HG03025 (cell line): ENCODE data around the gene DOHH.
A peak's percentile ranks its signal among the peaks of the same experiment; 100 is the strongest.

ENCODE experiments used
- ATAC-seq: cut with Tn5 transposase; IDR thresholded peaks from one replicate; pipeline ENCODE4 v1.9.1; 2021; ENCODE audit warnings: mild to moderate bottlenecking, moderate library complexity; ENCODE audit not compliant: unreplicated experiment, low FRiP score

The DOHH gene, protein sequence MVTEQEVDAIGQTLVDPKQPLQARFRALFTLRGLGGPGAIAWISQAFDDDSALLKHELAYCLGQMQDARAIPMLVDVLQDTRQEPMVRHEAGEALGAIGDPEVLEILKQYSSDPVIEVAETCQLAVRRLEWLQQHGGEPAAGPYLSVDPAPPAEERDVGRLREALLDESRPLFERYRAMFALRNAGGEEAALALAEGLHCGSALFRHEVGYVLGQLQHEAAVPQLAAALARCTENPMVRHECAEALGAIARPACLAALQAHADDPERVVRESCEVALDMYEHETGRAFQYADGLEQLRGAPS

DNA sequence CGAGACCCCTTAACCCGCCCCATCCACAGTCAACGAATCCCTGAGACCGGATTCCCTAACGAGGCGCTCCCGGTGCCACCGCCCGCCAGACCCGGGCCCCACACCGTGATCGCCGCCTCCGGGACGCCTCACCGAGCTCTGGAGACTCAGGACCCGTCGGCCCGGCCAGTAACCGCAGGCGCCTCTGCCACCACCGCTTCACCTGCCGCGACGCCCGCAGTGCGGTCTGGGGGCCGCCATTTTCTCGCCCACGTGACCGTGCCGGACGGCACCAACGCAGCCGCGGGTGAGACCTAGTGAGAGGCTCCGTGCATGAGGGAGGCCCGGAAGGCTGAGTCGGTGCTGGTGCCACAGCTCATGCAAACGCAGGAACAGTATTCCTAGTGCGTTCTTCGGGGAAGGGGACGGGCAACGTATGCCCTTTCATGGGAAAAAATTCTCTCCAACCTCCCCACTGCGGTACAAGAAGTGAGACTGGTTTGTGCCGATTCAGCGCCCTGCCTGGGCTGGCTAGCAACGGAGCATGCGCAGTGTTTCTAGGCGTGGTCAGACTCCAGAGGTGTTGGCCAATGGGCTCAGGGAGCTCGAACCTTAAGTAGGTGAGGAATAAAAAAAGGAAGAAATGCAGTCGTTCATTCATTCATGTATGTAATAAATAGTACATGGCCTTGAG lies at the start of gene DOHH:
Gene DOHH, minus strand, starts transcription at position 246 of the 673 bp plus-strand sequence. CDS start 3,860 bp downstream, outside the sequence.
- ATAC-seq, result peak; percentile 77

DNA sequence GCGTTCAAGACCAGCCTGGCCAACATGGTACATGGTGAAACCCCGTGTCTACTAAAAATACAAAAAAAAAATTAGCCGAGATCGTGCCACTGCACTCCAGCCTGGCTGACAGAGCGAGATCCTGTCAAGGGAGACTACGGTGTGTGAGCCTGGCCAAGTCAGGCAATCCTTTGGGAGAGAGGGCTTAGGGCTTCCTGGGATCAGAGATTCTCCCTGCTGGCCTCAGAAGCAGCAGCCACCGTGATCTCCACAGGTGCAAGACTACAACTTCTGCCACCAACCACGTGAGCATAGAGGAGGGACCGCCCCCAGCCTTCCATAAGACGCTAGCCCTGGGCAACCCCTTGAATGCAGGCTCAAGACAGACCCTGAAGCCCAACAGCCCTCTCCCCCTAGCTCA lies 49.3 kb upstream of the DOHH start:
- no peak for ATAC-seq

DNA sequence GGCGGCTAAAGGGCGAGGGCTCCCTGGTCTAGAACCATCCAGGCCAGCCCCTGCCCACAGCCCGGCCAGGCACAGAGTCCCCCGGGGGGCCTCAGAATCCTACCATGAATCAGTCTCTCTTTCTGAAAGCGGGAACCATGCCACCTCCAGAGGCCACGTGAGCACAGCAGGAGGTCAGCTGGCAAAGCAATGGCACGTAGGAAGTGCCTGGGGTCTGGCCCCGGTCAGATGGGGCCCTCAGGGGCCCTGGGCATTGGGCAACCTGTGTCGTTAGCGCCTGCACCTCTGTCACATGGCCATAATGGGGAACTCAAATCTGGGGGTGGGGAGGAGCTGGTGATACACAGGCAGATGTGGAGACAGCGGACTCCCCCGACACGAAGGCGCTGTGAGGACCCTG lies 48.1 kb upstream of the DOHH start:
- ATAC-seq, result no peak

DNA sequence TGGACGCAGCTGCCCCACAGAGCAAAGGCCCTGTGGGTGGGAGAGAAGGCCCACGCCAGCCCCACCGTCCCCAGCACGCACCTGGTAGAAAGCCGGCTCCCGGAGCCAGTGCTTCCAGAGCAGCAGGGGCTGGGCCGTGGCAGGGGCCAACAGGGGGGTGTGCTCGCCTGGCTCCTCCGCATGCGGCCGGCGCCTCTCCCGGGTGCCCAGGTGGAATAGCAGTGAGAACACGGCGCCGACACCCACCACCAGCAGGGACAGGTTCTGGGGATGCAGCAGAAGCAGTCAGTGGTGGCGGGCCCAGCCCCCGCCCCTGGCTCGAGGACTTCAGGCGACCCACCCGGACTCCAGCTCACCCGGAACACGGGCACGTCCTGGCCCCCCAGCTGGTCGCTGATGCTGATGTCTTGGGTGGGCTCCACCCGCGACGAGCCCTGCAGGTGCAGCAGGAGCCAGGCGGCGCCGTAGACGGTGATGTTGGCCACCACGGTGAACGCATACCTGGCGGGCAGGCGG lies 47.4 kb upstream of the DOHH start:
- ATAC-seq, result no peak

DNA sequence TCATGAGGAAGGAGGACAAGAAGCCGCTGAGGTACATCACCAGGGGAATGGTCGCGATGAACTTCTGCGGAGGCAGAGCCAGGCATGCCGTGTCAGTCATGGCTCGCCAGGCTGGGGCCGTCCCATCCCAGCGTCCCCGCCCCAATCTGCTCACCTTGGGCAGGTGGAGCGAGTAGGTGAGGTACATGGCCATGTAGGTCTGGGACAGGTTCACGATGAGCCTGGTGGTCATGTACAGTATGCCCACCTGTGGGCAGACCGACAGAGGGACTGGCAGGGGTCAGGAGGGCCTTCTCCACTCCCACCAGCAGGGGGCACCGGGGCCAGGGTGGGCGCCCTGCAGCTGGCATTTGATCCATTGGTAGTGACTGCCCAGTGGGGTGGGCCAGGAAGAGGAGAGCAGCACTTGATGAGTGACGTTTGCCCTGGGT lies 46.8 kb upstream of the DOHH start:
- ATAC-seq, result no peak

DNA sequence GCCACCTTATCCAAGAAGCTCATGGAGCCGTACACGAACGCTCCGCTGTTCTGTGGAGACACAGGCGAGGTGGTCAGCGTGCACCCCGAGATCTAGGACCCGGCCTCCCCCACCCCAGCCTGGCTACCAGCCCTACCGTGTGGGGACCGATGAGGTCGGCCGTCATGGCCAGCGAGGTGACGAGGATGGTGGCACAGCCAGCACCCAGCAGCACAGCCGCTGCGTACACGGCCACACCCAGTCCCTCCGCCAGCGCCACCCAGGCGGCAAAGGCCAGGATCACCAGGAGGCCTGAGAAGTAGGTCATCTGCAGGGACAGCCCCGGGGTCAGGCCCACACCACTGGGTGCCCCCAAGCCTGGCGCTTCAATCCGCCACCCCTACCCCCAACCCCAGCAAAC lies 45.6 kb upstream of the DOHH start:
- ATAC-seq, result no peak

DNA sequence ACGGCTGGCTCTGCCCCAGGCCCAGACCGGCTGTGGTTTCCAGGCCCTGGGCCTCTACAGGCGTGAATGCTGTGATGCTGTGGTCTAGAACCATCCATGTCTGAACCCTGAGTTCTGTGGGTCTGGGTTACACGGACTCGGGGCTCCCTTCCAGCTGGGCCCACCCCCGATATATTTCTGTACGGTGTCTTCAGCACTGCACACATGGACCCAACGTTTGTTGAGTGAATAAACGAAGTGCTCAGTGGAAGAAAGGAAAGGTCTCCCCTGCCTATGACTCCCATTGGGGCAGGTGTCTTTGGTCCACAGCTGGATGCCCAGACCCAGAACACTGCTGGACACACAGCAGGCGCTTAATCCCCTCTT lies 45.2 kb upstream of the DOHH start:
- no peak for ATAC-seq

DNA sequence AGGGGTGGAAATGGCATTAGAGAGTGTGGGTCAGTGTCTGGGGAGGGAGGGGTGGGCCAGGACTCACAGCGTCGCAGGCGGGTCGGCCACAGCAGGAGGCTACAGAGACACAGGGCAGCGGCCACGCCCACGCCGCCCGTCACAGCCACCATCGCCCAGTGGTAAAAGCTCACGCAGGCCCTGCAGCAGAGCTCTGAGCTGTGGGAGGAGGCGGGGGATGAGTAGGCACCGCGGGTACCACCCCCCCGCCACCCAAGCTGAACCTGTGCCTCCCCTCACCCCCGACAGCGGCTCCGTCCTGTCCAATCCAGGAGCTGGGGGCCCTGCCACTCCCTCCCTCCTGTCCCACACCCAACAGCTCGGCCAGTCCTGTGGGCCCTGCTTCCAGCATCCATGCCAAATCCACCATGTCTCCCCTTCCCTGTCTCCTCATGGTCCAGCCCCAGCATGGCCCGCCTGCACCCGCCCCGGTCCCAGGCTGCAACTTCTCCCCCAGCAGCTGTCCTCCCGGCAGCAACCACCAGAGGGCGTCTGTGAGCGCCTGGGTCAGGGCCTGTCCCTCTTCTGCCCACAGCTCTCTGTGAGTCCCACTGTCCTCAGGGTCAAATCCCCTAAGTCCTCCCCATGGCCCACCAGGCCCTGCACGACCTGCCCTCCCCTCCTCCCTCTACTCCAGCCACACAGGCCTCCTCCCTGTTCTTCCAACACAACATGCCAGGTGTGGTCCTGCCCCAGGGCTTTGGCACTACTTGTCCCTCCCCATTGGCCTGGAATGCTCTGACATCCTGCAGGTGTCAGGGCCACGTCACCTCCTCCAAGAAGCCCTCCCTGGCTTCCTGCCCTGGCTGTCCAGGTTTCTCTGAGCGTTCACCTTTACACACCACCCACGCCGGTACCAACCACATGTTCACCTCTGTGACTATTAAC lies 44.5 kb upstream of the DOHH start:
- no peak for ATAC-seq

DNA sequence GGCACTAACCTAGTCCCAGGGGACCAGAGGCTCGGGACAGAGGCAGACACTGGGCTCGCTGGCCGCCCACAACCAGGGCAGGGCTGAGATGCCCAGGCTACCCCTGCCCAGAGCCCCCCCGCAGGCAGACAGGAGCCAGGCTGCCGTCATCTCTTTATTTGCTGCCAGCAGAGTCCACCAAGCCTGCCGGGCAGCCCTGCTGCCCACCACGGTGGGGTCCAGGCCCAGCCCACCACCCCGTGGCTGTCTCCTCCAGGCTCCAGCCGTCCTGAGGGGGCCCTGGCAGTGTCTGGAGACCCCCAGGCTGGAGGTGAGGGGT lies 43.5 kb upstream of the DOHH start:
- ATAC-seq, result no peak

DNA sequence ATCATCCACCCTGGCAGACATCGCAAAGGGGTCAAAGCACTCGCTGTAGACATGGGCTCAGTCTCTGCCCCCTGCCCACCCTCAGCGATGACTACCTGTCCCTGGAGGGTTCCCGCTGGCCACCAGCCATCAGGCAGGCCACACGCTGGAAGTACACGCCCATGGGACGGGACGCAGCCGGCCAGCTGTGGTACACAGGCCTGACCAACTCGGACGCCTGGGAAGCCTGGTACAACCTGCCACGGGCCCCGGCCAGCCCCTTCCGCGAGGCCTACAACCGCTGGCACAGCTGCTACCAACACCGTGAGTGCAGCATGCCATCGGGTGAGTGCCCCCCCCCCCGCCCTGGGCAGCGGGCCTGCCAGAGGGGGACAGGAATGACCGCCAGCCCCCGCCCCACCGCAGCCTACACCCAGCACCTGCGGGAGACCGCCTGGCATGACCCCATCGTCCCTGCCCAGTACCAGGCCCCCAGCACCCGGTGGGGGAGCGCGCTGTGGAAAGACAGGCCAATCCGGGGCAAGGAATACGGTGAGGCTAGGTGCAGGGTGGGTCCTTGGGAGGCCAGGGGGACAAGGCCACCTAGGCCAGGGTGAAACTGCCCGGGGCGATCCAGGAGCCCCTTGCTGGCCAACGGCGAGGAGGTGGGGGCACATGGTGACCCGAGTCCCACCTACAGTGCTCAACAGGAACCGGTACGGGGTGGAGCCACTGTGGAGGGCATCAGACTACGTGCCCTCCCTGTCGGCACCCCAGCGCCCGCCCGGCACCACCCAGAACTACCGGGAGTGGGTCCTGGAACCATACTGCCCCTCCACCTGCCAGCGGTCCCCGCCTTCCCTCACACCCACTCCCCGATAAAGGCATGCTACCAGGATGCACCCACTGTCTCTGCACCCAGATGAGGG lies 42.9 kb upstream of the DOHH start:
- ATAC-seq, result no peak

DNA sequence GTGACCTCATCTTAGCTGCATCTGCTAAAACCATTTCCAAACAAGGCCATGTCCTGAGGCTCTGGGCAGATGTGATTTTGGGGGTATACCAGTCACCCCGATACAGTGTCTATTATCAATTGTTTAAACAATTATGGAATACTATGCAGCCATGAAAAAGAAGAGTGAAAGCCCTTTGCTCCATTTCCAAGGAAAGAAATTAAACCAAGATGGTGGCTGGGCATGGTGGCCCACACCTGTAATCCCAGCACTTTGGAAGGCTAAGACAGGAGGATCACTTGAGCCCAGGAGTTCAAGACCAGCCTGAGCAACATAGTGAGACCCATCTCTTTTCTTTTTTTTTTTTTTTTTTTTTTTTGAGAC lies 39.3 kb upstream of the DOHH start:
- no peak for ATAC-seq

DNA sequence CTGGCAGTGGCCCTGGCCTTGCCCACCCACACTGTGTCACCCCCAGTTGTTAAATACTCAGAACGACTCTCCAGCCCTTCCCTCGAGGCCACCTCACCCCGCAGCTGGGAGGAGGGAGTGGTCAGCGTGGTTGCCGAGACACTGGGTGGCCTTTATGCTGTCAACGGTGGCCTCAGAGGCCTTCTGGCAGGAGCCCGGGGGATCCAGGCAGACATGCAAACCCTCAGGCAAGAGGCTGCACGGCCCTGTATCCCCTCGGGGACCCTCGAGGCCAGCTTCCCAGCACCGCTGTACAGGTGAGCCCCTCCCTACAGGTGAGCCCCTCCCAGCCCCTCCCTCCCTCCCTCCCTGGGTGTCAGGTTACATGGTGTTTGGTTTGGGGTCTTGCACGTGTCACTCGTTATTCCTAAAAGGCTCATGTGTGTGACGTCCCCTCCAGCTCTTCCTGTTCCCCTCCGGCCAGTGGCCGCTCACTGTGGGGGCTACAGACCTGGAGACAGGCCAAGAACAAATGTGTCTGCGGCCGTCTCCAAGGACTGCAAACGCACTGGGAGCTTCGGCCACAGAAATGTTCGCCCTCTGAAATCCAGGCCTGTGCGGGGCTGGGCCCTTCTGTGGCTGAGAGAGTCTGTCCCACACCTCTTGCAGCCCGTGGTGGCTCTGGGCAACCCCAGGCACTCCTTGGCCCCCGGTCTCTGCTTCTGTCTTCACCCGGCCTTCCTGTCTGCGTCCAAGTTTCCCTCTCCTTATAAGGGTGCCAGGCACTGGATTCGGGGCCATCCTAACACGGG lies 38.7 kb upstream of the DOHH start, which contains the start of gene TEKTIP1:
Gene TEKTIP1, plus strand, starts transcription at position 210 of the 791 bp plus-strand sequence. Its CDS starts 4 bp downstream, at position 214.
- no peak for ATAC-seq

DNA sequence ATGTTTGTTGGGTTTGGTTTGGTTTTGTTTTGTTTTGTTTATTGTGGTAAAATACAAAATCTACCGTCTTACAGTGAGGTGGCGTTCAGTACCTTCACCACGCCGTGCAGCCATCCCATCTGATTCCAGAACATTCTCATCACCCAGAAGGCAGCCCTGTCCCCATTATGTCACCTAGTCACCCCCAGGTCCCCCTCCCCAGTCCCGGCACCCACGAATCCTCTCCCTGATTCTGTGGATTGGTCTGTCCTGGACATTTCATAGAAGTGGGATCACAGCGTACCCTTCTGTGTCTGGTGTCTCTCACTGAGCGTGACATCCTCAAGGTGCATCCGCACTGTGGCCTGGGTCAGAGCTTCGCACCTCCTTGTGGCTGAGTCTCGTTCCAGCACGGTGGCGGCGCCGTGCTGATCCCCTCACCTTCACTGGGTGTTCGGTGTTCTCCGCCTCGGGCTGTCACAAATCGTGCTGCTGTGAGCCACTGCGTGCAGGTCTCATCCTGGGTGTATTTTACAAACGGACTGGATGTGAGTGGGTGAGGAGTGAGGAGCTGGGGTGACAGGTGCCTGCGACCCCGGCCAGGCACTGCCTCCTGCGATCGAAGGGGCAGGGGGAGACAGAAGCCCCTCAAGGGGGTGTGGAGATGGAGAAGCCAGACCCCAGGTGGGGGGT lies 37.9 kb upstream of the DOHH start:
- no peak for ATAC-seq

DNA sequence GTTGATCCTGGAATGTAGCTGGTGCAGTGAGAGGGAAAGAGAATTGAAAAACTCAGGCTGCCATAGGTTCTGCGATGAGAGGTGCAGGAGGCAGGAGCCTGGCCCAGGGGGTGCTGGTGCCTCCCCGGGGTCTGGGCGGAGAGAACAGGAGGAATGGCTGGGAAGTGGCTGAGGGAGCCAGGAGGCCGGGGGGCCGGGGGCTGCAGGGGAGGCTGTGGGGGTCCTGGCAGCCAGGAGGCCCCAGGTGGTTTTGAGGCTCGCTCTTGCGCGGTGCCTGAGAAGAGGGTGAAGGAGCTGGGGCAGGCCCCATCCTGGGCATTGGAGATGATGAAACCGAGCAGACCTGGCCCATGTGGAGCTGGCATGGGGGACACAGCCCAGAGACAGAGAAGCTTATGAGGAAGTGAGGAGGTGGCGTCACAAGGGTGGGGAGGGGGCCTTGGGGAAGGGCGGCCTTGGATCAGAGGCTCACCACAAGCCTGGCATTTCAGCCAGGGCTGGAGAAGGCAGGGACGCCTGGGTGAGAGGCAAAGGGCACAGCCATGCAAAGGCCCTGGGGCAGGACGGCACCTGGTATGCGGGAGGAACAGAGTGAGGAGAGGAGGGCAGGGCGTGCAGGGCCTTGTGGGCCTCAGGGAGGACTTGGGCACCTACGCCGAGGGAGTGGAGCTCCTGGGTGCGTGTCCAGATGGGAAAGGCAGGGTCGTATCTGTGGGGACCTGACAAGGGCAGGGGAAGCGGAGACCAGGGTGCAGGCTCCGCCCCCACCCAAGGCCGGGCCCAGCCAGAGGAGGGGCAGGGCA lies 37.2 kb upstream of the DOHH start:
- ATAC-seq, result no peak

DNA sequence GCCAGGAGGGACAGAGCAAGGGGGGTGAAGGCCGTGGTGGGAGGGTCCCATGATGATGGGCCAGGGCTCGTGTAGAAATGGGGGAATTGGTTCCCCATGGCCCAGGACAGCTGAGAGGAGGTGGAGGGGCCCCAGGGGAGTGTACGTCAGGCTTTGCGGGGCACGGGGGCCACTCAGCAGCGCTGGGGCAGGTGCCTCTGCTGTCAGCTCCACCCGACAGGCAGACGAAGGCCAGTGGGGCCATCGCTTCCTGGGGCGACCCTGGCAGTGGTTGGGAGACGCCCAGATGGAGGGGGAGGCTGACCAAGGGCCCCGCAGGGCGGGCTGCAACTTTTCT lies 36.6 kb upstream of the DOHH start:
- no peak for ATAC-seq

DNA sequence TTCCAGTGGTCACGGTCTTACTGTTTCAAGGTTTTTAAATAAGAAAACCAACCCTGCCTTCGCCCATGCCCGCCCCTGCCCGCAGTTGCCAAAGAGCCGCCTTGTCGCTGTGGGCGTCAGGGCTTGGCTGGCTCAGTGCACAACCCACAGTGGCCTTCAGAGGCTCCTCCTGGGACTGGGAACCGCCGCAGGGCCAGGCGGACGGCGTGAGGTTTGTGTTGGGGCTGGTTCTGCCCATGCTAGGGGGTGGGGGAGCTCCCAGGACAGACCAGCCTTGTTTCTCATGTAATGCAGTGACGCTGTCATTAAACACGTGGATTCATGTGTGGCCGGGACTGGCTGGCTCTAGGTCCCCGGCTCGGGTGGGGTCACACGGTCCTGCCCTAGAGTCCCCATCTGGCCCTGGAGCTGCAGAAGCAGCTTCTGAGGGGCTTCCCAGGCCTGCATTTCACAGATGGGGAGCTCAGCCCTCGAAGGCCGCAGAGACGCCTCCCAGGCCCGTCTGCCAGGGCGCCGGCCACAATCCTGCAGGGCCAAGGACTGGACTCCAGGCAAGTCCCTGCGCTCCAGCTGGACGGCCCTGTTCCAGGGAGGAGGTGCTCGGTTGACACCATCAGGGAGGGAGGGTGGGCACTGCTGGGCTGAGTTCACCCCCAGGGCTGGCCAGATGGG lies 36.1 kb upstream of the DOHH start:
- no peak for ATAC-seq

DNA sequence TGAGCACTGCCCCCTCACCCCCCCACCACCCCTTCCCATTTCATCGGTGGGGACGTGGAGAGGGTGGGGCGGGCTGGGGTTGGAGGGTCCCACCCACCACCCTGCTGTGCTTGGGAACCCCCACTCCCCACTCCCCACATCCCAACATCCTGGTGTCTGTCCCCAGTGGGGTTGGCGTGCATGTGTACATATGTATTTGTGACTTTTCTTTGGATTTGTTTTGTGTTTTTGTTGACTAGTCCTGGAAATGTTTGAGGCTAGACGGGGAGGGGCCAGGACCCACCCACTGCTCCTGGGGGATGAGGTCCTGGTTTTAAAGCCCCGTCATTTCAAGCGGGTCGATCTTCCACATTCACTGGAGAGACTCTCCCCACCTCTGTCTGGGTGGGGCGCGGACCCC lies 35.5 kb upstream of the DOHH start:
- ATAC-seq, result no peak

DNA sequence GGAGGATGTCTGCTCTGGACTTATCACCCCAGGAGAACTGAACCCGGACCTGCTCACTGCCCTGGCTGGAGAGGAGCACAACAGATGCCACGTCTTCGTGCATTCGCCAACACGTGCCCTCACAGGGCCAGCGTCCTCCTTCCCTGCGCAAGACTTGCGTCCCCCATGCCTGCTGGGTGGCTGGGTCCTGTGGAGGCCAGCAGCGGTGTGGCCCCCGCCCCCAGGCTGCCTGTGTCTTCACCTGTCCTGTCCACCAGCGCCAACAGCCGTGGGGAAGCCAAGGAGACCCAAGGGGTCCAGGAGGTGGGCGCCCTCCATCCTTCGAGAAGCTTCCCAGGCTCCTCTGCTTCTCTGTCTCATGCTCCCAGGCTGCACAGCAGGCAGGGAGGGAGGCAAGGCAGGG lies 35.1 kb upstream of the DOHH start:
- ATAC-seq, result no peak
